Spleen (tissue), 7 donors: Measurements from ENCODE around the gene CNOT2.
"Not testable (repeated sequence)": the region's sequence is repeated elsewhere in the genome, so short reads cannot be mapped to it uniquely, and the experiment has no call there.

Experiments
- POLR2A ChIP-seq, 3 donors: fragments of 450-650 bp; IDR thresholded peaks; one replicate each; pipeline ENCODE4 v1.5.1; 2017; ENCODE audit warnings: antibody characterized with exemption in 3 of 3, mild to moderate bottlenecking in 1 of 3
- TF ChIP-seq, protein P1 (sequence below), 11 experiments: fragments of 200-600 bp in 7 of 11; fragments of 450-650 bp in 4 of 11; sonication (generic) in 4 of 11; IDR thresholded peaks in 8 of 11; conservative IDR thresholded peaks in 3 of 11; 1 replicate in 7 of 11; 2 replicates in 4 of 11; pipeline versions ENCODE4 v1.4.0 to v1.8.0; 2016 to 2021; ENCODE audit warnings: antibody characterized with exemption in 11 of 11, inconsistent platforms in 4 of 11, mild to moderate bottlenecking in 1 of 11
- donor health status: DM: no; HTN: no; CAD: no; lungs with moderate emphysema.
- donor health status: DM: no; HTN: no; CAD: no.
- donor health status: DM: no; HTN: no; CAD: no.

DNA sequence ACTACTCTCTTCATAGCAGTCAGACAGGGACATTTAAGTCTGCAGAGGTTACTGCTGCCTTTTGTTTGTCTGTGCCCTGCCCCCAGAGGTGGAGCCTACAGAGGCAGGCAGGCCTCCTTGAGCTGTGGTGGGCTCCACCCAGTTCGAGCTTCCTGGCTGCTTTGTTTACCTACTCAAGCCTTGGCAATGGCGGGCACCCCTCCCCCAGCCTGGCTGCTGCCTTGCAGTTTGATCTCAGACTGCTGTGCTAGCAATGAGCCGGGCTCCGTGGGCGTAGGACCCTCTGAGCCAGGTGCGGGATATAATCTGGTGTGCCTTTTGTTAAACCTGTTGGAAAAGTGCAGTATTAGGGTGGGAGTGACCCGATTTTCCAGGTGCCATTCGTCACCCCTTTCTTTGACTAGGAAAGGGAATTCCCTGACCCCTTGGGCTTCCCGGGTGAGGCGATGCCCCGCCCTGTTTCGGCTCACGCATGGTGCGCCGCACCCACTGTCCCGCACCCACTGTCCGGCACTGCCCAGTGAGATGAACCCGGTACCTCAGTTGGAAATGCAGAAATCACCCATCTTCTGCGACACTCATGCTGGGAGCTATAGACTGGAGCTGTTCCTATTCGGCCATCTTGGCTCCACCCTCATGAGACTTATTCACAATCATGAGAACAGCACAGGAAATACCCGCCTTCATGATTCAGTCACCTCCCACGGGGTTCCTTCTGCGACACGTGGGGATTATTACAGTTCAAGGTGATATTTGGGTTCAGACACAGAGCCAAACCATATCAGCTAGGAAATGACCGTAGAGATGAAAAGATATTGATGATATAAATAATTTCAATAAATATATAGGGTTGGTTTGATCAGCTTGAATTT, 61.7 kb downstream of the CNOT2 start:
- TF ChIP-seq, protein P1, sequence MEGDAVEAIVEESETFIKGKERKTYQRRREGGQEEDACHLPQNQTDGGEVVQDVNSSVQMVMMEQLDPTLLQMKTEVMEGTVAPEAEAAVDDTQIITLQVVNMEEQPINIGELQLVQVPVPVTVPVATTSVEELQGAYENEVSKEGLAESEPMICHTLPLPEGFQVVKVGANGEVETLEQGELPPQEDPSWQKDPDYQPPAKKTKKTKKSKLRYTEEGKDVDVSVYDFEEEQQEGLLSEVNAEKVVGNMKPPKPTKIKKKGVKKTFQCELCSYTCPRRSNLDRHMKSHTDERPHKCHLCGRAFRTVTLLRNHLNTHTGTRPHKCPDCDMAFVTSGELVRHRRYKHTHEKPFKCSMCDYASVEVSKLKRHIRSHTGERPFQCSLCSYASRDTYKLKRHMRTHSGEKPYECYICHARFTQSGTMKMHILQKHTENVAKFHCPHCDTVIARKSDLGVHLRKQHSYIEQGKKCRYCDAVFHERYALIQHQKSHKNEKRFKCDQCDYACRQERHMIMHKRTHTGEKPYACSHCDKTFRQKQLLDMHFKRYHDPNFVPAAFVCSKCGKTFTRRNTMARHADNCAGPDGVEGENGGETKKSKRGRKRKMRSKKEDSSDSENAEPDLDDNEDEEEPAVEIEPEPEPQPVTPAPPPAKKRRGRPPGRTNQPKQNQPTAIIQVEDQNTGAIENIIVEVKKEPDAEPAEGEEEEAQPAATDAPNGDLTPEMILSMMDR (IDR thresholded peaks at IDR 0.05 in 8 of 11, conservative IDR thresholded peaks at IDR 0.05 in 3 of 11) = not testable (repeated sequence)
- not testable (repeated sequence) for TF ChIP-seq POLR2A (IDR thresholded peaks at IDR 0.05)
